ENCODE measurements around the gene MYBPHL.

MYBPHL gene

GRCh38 chr1:109262231-109263055 is 44.4 kb downstream of the MYBPHL start:
- Histone ChIP-seq H3K4me1 (ENCODE audit: insufficient read depth, low read length) (peaks cover 37% of the 10 kb centered on the region), H3K27me3 (ENCODE audit: insufficient read depth, low read length) (no peaks in the 10 kb centered on the region), H3K9me3 (ENCODE audit: low read length) (no peaks in the 10 kb centered on the region), H2AFZ (ENCODE audit: low read depth, low read length) (no peak overlapping the region), H3K4me3 (ENCODE audit: low read length) (no peak overlapping the region), H3K36me3 (ENCODE audit: insufficient read depth, low read length) (peaks cover 76% of the 10 kb centered on the region)

- no peak overlapping the region for H3K4me3 ChIP-seq (ENCODE audit: low read length)
- peaks cover 42% of the 10 kb centered on the region for H3K4me1 ChIP-seq (ENCODE audit: insufficient read depth, low read length)
- H3K36me3 ChIP-seq (ENCODE audit: insufficient read depth, low read length) = peaks cover 70% of the 10 kb centered on the region
- H3K27me3 ChIP-seq (ENCODE audit: insufficient read depth, low read length) = no peaks in the 10 kb centered on the region
- no peak overlapping the region for H2AFZ ChIP-seq (ENCODE audit: low read depth, low read length)
- no peaks in the 10 kb centered on the region for H3K9me3 ChIP-seq (ENCODE audit: low read length)
These were observed 45.2 kb downstream of the MYBPHL start for GRCh38 chr1:109261578-109261977.

GRCh38 chr1:109261006-109261405 is 45.8 kb downstream of the MYBPHL start:
- Histone ChIP-seq H3K4me3 (ENCODE audit: low read length) (no peak overlapping the region), H3K9me3 (ENCODE audit: low read length) (no peaks in the 10 kb centered on the region), H3K27me3 (ENCODE audit: insufficient read depth, low read length) (no peaks in the 10 kb centered on the region), H3K4me1 (ENCODE audit: insufficient read depth, low read length) (peaks cover 47% of the 10 kb centered on the region), H3K36me3 (ENCODE audit: insufficient read depth, low read length) (peaks cover 72% of the 10 kb centered on the region), H2AFZ (ENCODE audit: low read depth, low read length) (no peak overlapping the region)

- no peaks in the 10 kb centered on the region for H3K27me3 ChIP-seq (ENCODE audit: insufficient read depth, low read length)
- peaks cover 57% of the 10 kb centered on the region for H3K4me1 ChIP-seq (ENCODE audit: insufficient read depth, low read length)
- H3K4me3 ChIP-seq (ENCODE audit: low read length) = no peak overlapping the region
- no peaks in the 10 kb centered on the region for H3K9me3 ChIP-seq (ENCODE audit: low read length)
- H3K36me3 ChIP-seq (ENCODE audit: insufficient read depth, low read length) = peaks cover 61% of the 10 kb centered on the region
- no peak overlapping the region for H2AFZ ChIP-seq (ENCODE audit: low read depth, low read length)
These were observed 46.9 kb downstream of the MYBPHL start for GRCh38 chr1:109259674-109260557.

GRCh38 chr1:109258481-109259466 is 48.0 kb downstream of the MYBPHL start:
- H3K4me1 ChIP-seq (ENCODE audit: insufficient read depth, low read length) = peaks cover 69% of the 10 kb centered on the region
- H3K27me3 ChIP-seq (ENCODE audit: insufficient read depth, low read length) = no peaks in the 10 kb centered on the region
- H3K9me3 ChIP-seq (ENCODE audit: low read length) = no peaks in the 10 kb centered on the region
- peaks cover 52% of the 10 kb centered on the region for H3K36me3 ChIP-seq (ENCODE audit: insufficient read depth, low read length)
- no peak overlapping the region for H2AFZ ChIP-seq (ENCODE audit: low read depth, low read length)
- no peak overlapping the region for H3K4me3 ChIP-seq (ENCODE audit: low read length)

- no peaks in the 10 kb centered on the region for H3K9me3 ChIP-seq (ENCODE audit: low read length)
- H3K36me3 ChIP-seq (ENCODE audit: insufficient read depth, low read length) = peaks cover 45% of the 10 kb centered on the region
- H3K4me1 ChIP-seq (ENCODE audit: insufficient read depth, low read length) = peaks cover 78% of the 10 kb centered on the region
- H3K27me3 ChIP-seq (ENCODE audit: insufficient read depth, low read length) = no peaks in the 10 kb centered on the region
- H2AFZ ChIP-seq (ENCODE audit: low read depth, low read length) = no peak overlapping the region
- H3K4me3 ChIP-seq (ENCODE audit: low read length) = no peak overlapping the region
These were observed 49.0 kb downstream of the MYBPHL start for GRCh38 chr1:109257682-109258421.

GRCh38 chr1:109256971-109257681 is 49.7 kb downstream of the MYBPHL start:
- no peak overlapping the region for H2AFZ ChIP-seq (ENCODE audit: low read depth, low read length)
- H3K36me3 ChIP-seq (ENCODE audit: insufficient read depth, low read length) = peaks cover 45% of the 10 kb centered on the region
- no peak overlapping the region for H3K4me3 ChIP-seq (ENCODE audit: low read length)
- no peaks in the 10 kb centered on the region for H3K27me3 ChIP-seq (ENCODE audit: insufficient read depth, low read length)
- peaks cover 4% of the 10 kb centered on the region for H3K9me3 ChIP-seq (ENCODE audit: low read length)
- peaks cover 85% of the 10 kb centered on the region for H3K4me1 ChIP-seq (ENCODE audit: insufficient read depth, low read length)

- Histone ChIP-seq H3K36me3 (ENCODE audit: insufficient read depth, low read length) (peaks cover 45% of the 10 kb centered on the region), H2AFZ (ENCODE audit: low read depth, low read length) (no peak overlapping the region), H3K9me3 (ENCODE audit: low read length) (peaks cover 14% of the 10 kb centered on the region), H3K27me3 (ENCODE audit: insufficient read depth, low read length) (no peaks in the 10 kb centered on the region), H3K4me1 (ENCODE audit: insufficient read depth, low read length) (peaks cover 88% of the 10 kb centered on the region), H3K4me3 (ENCODE audit: low read length) (no peak overlapping the region)
These were observed 50.7 kb downstream of the MYBPHL start for GRCh38 chr1:109256085-109256484.

- Histone ChIP-seq H3K9me3 (ENCODE audit: low read length) (peaks cover 18% of the 10 kb centered on the region), H2AFZ (ENCODE audit: low read depth, low read length) (no peak overlapping the region), H3K36me3 (ENCODE audit: insufficient read depth, low read length) (peaks cover 45% of the 10 kb centered on the region), H3K27me3 (ENCODE audit: insufficient read depth, low read length) (no peaks in the 10 kb centered on the region), H3K4me1 (ENCODE audit: insufficient read depth, low read length) (peaks cover 88% of the 10 kb centered on the region), H3K4me3 (ENCODE audit: low read length) (peak overlapping the region; percentile 45)
These were observed 51.1 kb downstream of the MYBPHL start for GRCh38 chr1:109255678-109256077.

- no peak overlapping the region for H2AFZ ChIP-seq (ENCODE audit: low read depth, low read length)
- H3K4me3 ChIP-seq (ENCODE audit: low read length) = peak overlapping the region; percentile 45
- no peaks in the 10 kb centered on the region for H3K27me3 ChIP-seq (ENCODE audit: insufficient read depth, low read length)
- peaks cover 43% of the 10 kb centered on the region for H3K36me3 ChIP-seq (ENCODE audit: insufficient read depth, low read length)
- peaks cover 20% of the 10 kb centered on the region for H3K9me3 ChIP-seq (ENCODE audit: low read length)
- H3K4me1 ChIP-seq (ENCODE audit: insufficient read depth, low read length) = peaks cover 88% of the 10 kb centered on the region
These were observed 51.6 kb downstream of the MYBPHL start for GRCh38 chr1:109255097-109255651.

GRCh38 chr1:109254621-109255096 is 52.2 kb downstream of the MYBPHL start:
- H3K4me3 ChIP-seq (ENCODE audit: low read length) = peak overlapping the region; percentile 45
- peaks cover 85% of the 10 kb centered on the region for H3K4me1 ChIP-seq (ENCODE audit: insufficient read depth, low read length)
- no peaks in the 10 kb centered on the region for H3K27me3 ChIP-seq (ENCODE audit: insufficient read depth, low read length)
- peaks cover 20% of the 10 kb centered on the region for H3K9me3 ChIP-seq (ENCODE audit: low read length)
- H2AFZ ChIP-seq (ENCODE audit: low read depth, low read length) = no peak overlapping the region
- peaks cover 43% of the 10 kb centered on the region for H3K36me3 ChIP-seq (ENCODE audit: insufficient read depth, low read length)
